ENCODE results near the gene COL1A2. TPM values are rescaled to one million over a fixed set of nuclear protein-coding genes. Genes with fewer than 3 reads are reported as not detected.

The COL1A2 gene
- total and polyA plus RNA-seq, 2 of the 4 experiments (the other 2 are of a cell fraction): 1,211 to 4,454 TPM

DNA sequence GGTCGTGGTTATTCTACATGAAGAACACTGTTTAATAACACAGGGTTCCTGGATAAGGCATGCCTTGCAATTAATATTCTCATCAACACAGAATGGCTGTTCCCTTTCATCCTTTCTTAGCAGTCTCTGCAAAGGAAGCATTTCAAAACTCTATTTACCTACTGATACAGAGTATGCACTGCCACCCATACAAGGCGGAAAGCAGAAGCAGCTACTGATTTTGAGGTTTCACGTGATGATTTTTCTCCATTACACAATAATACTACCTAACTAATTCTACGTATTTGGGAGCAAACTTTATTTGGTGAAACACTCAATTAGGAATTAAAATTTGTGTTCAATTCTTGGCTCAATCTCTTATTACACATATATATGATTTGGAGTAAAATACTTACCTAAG is 43.0 kb upstream of the COL1A2 start:
- Histone ChIP-seq H3K14ac (replicated peaks; ENCODE audit: low read depth, low read length) (no peak overlapping the region), H3K27ac (ENCODE audit: insufficient read depth, low read length) (no peak overlapping the region), H3K56ac (ENCODE audit: extremely low read depth, insufficient read depth, low read length) (no peak overlapping the region), H3K4me1 (ENCODE audit: control insufficient read depth, insufficient read depth, low read length) (peaks cover 9% of the 10 kb centered on the region), H3K4ac (ENCODE audit: low read depth, low read length) (no peak overlapping the region), H3K27me3 (ENCODE audit: control insufficient read depth, insufficient read depth, low read length) (no peaks in the 10 kb centered on the region), H4K20me1 (ENCODE audit: insufficient read depth, low read length) (no peaks in the 10 kb centered on the region), H3K18ac (ENCODE audit: low read depth, low read length) (no peak overlapping the region), H2BK5ac (ENCODE audit: low read depth, low read length, poor library complexity, severe bottlenecking) (no peak overlapping the region), H2AK5ac (ENCODE audit: low read depth, low read length) (no peak overlapping the region), H3K4me3 (ENCODE audit: insufficient read depth, low read depth, low read length) (no peak overlapping the region), H3K4me2 (ENCODE audit: low read depth, low read length) (no peak overlapping the region), H2AK9ac (replicated peaks; ENCODE audit: low read depth, low read length, poor library complexity) (no peak overlapping the region), H2BK15ac (ENCODE audit: low read depth, low read length) (no peak overlapping the region), H4K91ac (ENCODE audit: insufficient read depth, low read depth, low read length) (no peak overlapping the region), H4K8ac (ENCODE audit: low read depth in 2 of 2, low read length in 2 of 2) (no peak overlapping the region), H3K79me1 (ENCODE audit: low read depth in 1 of 2, low read length in 2 of 2) (peaks cover 4 to 12% of the 10 kb centered on the region in 2 experiments; a peak in 3 of 4 replicates), H2BK120ac (ENCODE audit: low read depth, low read length) (no peak overlapping the region), H4K5ac (ENCODE audit: low read depth, low read length) (no peak overlapping the region), H3K9me1 (ENCODE audit: insufficient read depth, low read length) (peaks cover 9% of the 10 kb centered on the region; the same call in 1 of the 2 replicates), H2BK20ac (ENCODE audit: low read depth, low read length) (no peak overlapping the region), H2AFZ (replicated peaks; ENCODE audit: low read length, poor library complexity) (no peak overlapping the region), H3K23ac (ENCODE audit: low read depth, low read length) (no peak overlapping the region), H3K9me3 (ENCODE audit: control insufficient read depth, insufficient read depth, low read length) (no peaks in the 10 kb centered on the region), H3K9ac (ENCODE audit: low read depth, low read length) (no peak overlapping the region), H3K36me3 (ENCODE audit: control insufficient read depth, insufficient read depth, low read length) (no peaks in the 10 kb centered on the region)
- no TSS peak for BruUV-seq (replicated peaks)
- ChIA-PET CTCF (interaction anchor here (0.8 kb wide), 1 partner anchor 15 kb away, joined by 3 read pairs; no protein-coding TSS in a partner anchor), POLR2A (ENCODE audit: unreplicated experiment) (no interaction called here)
- no CpG with 5 or more reads among the region's 4 CpGs for WGBS, 2 experiments (ENCODE audit: extremely low coverage in 2 of 2, insufficient read length in 1 of 2)
- ATAC-seq (ENCODE audit: low read depth) (no peak), DNase-seq (no peak)
- in situ Hi-C loops (cut with MboI; ENCODE audit: low sequenced_read_pairs) (no loop called here), dilution Hi-C loops (cut with HindIII; ENCODE audit: low sequenced_read_pairs, unreplicated experiment) (no loop called here), intact Hi-C loops (cut with micrococcal nuclease) (loop anchor here (2.0 kb wide), 1 partner anchor 17 kb away; no protein-coding TSS in a partner anchor)
- TF ChIP-seq MXI1 (IDR thresholded peaks at IDR 0.05; ENCODE audit: borderline replicate concordance, low read depth, low read length): no peak
- TF ChIP-seq MAZ (IDR thresholded peaks at IDR 0.05; ENCODE audit: borderline replicate concordance, low read depth, low read length): no peak
- TF ChIP-seq RCOR1 (IDR thresholded peaks at IDR 0.05; ENCODE audit: insufficient replicate concordance, low read length): no peak
- TF ChIP-seq POLR2A (IDR thresholded peaks at IDR 0.05; ENCODE audit: low read depth, low read length): no peak
- TF ChIP-seq MAFK (IDR thresholded peaks at IDR 0.05; ENCODE audit: low read depth, low read length): no peak
- no peak for TF ChIP-seq CEBPB (IDR thresholded peaks at IDR 0.05; ENCODE audit: low read depth, low read length)
